NCI-H2227 treated with DMSO at 0.1 percent for 48 hours (cell line): ENCODE measurements around the gene TRMT112.
A peak's percentile ranks its signal among the peaks of the same experiment; 100 is the strongest.
"Not testable (repeated sequence)": the region's sequence is repeated elsewhere in the genome, so short reads cannot be mapped to it uniquely, and the experiment has no call there.

Experiments
- DNase-seq: peaks from one replicate; lab custom pipeline; 2025; lab: John Stamatoyannopoulos, UW

TRMT112 gene

DNA sequence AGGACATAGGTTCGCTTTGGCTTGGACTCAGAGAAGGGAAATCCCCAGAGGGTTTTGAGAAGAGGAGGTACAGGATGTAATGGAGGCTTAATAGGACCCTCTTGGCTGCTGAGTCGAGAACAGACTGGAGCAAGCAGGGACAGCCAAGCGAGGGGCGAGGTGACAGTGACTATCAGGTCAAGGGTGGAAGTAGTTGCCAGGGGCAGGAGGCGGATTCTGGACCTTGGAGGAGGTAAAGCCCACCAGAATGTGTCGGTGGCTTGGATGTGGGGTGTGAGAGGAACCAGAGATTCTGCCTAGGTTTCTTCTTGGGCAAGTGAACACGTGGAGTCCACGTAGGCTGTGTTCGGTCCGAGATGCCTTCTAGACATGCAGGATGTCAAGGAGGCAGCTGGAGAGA, 4.4 kb downstream of the TRMT112 start:
- DNase-seq, result no peak

DNA sequence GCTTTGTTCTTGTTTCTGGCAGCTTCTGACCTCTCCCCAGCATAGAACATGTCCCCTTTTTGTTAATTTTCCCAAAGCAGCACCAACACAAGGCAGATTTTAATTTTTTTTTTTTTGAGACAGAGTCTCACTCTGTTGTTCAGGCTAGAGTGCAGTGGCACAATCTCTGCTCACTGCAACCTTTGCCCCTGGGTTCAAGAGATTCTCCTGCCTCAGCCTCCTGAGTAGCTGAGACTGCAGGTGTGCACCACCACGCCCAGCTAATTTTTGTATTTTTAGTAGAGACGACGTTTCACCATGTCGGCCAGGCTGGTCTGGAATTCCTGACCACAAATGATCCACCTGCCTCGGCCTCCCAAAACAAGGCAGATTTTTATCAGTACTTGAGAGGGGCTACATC, 9.6 kb downstream of the TRMT112 start:
- DNase-seq, result not testable (repeated sequence)

GRCh38 chr11:64306876-64307622, 10.3 kb downstream of the TRMT112 start:
- DNase-seq, result no peak

GRCh38 chr11:64306563-64306875, 10.8 kb downstream of the TRMT112 start:
- DNase-seq, result no peak

DNA sequence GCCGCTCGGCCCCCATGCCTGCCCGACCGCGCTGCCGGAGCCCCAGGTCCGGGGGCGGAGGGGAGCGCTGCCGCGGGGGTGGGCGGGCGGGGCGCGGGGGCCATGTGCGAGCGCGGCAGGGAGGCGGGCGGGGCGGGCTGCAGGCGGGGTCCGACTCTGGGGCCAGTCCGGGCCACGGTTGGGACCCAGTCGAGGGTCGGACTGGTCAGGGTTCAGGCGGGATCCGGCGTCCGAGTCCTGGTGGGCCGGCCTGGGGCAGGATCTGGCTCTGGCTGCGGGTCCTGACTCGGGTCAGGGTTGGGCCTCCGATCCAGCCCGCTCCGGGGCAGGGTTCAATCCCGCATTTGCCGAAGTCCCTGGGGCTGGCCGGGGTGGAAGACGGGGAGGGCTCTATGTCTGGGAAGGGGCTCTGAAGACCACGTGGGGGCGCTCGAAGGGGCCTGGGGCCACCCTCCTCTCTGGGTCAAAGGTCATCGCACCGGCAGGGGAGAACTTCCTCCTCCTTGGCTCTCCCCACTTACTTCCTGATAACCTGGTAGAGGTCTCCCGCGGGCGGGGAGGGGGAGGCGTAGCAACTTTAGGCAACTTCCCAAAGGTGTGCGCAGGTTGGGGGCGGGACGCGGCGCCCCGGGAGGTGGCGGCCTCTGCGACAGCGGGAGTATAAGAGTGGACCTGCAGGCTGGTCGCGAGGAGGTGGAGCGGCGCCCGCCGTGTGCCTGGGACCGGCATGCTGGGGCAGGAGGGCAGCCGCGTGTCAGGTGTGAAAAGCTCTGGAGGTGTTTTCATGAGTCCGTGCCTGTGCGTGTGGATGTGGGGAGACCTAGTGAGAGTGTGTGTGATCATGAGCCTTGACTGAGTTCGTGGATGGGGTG, 11.4 kb downstream of the TRMT112 start:
- DNase-seq, result peak; percentile 20

DNA sequence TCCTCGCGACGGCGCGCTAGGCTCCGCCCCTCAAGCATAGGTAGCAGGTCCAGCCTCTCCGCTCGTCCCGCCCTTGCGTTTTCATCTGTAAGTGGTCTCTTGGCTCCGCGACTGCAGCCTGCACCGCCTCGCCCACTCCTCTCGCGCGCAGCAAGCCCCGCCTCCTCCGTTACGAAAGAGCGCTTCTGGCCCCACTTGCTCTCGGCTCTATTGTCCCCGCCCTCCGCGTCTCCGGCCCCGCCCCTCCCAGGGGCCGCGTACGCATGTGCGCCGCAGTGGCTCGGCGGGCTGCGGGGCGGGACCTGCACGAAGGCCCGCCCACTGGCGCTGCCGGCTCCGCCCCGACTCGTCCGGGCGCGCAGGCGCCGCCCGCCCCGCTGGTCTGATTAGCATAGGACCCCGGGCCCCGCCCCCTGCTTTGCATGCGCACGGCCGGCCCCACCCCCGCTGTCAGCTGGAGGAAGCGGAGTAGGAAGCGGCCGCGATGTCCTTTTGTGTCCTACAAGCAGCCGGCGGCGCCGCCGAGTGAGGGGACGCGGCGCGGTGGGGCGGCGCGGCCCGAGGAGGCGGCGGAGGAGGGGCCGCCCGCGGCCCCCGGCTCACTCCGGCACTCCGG, 12.2 kb downstream of the TRMT112 start, which contains the start of gene ESRRA:
Gene ESRRA (plus strand): TSS at position 450 of the 616 bp plus-strand sequence. CDS start 1,656 bp downstream, outside the sequence.
- peak; percentile 99 for DNase-seq

- DNase-seq, result peak; percentile 70
These were observed 12.9 kb downstream of the TRMT112 start for GRCh38 chr11:64304316-64305072.

- no peak for DNase-seq
These were observed 13.4 kb downstream of the TRMT112 start for GRCh38 chr11:64304032-64304315.

- no peak for DNase-seq
These were observed 14.0 kb downstream of the TRMT112 start for GRCh38 chr11:64303109-64304031.

DNA sequence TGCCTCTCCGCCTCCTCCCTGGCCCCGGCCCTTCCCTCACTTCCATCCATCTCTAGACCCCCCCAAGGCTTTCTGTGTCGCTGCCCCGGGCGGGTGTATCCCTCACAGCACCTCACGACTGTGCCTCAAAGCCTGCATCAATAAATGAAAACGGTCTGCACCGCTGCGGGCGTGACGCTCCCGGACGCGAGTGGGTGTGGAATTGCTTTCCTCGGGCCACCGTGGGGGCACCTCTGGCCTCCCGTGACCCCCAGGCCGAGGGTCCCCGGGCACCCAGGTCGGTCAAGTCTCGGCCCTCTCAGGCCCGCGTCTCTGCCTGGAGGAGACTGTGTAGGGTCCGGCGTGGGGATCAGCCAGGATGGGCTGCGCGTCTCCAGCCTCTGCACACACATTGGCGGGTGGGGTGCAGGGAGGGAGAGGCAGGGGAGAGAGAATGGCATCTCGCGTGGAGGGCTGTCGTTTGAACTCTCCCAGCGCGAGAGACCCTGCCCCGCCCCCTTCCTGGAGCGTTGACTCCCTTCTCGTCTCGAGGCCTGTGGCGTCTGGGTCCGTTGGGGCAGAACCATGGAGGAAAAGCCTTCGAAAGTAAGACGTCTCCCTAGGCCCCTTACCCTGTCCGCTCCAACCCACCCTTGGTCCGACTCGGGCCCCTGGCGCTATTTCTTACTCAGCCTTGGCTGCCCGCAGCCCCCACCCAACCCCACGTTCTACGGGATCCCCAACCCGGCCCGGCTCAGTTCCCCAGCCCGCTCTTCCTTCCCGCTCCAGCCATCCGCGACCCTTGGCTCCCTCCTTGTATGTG, 17.3 kb downstream of the TRMT112 start, which contains the start of gene CATSPERZ:
Gene CATSPERZ (plus strand): TSS at position 512 of the 802 bp plus-strand sequence. CDS start 53 bp downstream, at position 565.
- DNase-seq, result no peak

DNA sequence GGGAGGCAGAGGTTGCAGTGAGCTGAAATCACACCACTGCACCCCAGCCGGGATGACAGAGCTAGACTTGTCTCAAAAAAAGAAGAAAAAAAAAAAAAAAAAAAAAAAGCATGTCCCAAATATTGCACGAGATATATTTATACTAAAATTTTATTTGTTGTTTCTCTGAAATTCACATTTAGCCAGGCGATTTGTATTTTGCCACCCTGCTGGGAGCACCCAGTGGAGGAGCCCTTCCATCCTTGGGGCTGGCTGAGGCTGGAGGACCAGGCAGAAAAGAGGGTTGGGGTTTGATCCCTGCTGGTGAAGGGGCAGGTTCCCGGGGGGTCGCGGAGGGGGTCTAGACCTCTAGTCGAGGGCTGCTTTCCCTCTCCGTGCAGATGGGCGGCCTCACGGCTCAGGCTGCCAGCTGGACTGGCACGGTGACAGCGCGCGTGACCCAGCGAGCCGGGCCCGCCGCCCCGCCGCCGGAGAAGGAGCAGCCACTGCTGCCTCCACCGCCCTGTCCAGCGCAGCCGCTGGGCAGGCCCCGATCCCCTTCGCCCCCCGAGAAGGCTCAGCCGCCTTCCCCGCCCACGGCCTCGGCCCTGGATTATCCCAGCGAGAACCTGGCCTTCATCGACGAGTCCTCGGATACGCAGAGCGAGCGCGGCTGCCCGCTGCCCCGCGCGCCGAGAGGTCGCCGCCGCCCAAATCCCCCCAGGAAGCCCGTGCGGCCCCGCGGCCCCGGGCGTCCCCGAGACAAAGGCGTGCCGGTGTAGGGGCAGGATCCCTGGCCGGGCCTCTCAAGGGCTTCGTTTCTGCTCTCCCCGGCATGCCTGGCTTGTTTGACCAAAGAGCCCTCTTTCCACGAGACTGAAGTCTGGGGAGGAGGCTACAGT, 18.2 kb downstream of the TRMT112 start:
- DNase-seq, result no peak

- no peak for DNase-seq
These were observed 19.5 kb downstream of the TRMT112 start for GRCh38 chr11:64297699-64298358.

- no peak for DNase-seq
These were observed 20.3 kb downstream of the TRMT112 start for GRCh38 chr11:64296830-64297698.

GRCh38 chr11:64296236-64296635, 21.1 kb downstream of the TRMT112 start:
- no peak for DNase-seq

- DNase-seq, result no peak
These were observed 21.6 kb downstream of the TRMT112 start for GRCh38 chr11:64295760-64296159.

DNA sequence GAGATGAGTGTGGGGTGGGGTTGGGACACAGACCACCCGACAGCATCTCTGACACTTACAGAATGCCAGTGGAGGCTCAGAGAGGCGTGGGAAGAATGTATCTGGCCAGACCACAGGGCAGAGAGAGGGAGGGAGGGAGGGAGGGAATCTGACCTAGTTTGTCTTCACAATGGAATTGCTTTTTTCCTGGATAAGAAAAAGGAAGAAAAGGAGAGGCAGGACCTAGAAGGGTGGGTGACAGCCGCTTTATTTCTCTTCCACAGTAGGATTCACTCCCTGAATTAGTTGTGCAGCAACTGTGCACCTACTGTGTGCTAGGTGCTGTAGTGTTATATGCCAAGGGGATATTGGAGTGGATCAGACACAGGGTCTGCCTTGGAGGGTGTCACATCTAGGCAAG, 22.6 kb downstream of the TRMT112 start:
- DNase-seq, result no peak

- DNase-seq, result no peak
These were observed 24.7 kb downstream of the TRMT112 start for GRCh38 chr11:64292460-64293254.
